ENCODE data around the gene KDM2B. TPM values are rescaled to one million over a fixed set of nuclear protein-coding genes. Genes with fewer than 3 reads are reported as not detected.

Gene KDM2B
- polyA plus RNA-seq, 3 donors: 9.7 to 68.1 (median 9.7) TPM

DNA sequence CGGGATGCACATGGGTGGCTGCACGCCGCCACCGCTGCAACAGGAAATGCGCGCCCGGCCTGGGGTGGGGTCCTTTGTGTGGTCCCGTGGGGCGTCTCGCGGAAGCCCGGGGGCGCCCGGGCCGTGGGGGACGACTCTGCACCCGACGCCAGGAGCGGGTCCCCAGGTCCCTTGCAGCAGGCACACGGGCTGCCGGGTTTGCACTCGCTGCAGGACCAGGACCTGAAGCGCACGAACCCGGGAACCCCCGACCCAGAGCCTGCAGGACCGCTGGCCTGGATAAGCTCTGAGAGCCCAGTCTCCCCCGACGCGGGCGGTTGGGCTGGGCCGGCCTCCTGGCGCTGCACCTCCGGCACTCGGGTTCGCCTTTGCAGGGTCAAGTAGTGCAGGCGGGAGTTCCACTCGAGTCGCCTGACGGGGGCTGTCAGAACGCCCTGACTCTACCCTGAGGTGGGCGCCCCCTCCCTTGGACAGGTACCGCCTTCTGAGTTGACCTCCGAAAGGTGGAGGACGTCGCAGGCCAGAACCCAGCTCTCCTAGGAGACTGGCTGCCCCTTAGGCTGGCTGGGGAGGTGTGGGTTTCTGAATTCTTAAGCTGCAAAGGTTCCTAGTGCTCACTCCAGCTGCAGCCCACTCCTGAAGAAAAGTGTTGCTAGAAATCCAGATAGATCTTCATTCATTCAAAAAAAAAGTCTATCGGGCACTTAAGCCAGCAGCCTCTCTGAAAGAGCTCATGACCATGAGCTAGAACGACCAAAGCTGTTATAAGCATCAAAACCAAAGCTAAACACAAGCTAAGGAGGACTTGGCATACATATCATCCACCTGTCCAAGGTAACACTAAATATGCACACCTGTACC lies 113.0 kb downstream of the KDM2B start:
- H3K27me3 Mint-ChIP-seq (ENCODE audit: low read depth in 3 of 3): peaks cover 0 to 4% (median 4%) of the 10 kb centered on the region in 3 donors
- Histone ChIP-seq H3K4me3 (replicated peaks in 1 of 3; ENCODE audit: low read depth in 2 of 3, low read length in 3 of 3) (peak overlapping the region; percentile 35 to 77 (median 37)), H3K9ac (ENCODE audit: insufficient read depth, low read length, poor library complexity, severe bottlenecking) (peak overlapping the region; percentile 36), H2AFZ (ENCODE audit: insufficient read depth, low read depth, low read length, poor library complexity, severe bottlenecking) (peak overlapping the region; percentile 65), H3K9me3 (replicated peaks in 1 of 2; ENCODE audit: control insufficient read depth in 1 of 2, insufficient read depth in 1 of 2, low read length in 2 of 2) (no peaks in the 10 kb centered on the region), H3K27ac (ENCODE audit: low read depth in 1 of 2, low read length in 2 of 2) (no peak overlapping the region), H3K79me2 (ENCODE audit: insufficient read depth, low read length) (peaks cover 35% of the 10 kb centered on the region), H3K36me3 (replicated peaks in 1 of 2; ENCODE audit: control insufficient read depth in 1 of 2, insufficient read depth in 2 of 2, low read length in 2 of 2) (peaks cover 0 to 7% of the 10 kb centered on the region in 2 donors), H3K27me3 (ENCODE audit: control insufficient read depth in 2 of 2, insufficient read depth in 2 of 2, low read length in 2 of 2) (no peaks in the 10 kb centered on the region), H4K20me1 (ENCODE audit: insufficient read depth, low read length) (peaks cover 63% of the 10 kb centered on the region), H3K4me1 (ENCODE audit: control insufficient read depth in 1 of 2, insufficient read depth in 2 of 2, low read length in 2 of 2) (peaks cover 40 to 48% of the 10 kb centered on the region in 2 donors), H3K4me2 (replicated peaks; ENCODE audit: extremely low read depth, low read length, poor library complexity, severe bottlenecking) (peak overlapping the region; percentile 76)
- H3K36me3 Mint-ChIP-seq: peaks cover 4 to 9% of the 10 kb centered on the region in 2 donors
- 7% methylated on average over 43 of the region's 48 CpGs for WGBS (ENCODE audit: insufficient coverage)
- no peak overlapping the region for H3K27ac Mint-ChIP-seq
- no peaks in the 10 kb centered on the region for H3K9me3 Mint-ChIP-seq
- TF ChIP-seq, protein P1, sequence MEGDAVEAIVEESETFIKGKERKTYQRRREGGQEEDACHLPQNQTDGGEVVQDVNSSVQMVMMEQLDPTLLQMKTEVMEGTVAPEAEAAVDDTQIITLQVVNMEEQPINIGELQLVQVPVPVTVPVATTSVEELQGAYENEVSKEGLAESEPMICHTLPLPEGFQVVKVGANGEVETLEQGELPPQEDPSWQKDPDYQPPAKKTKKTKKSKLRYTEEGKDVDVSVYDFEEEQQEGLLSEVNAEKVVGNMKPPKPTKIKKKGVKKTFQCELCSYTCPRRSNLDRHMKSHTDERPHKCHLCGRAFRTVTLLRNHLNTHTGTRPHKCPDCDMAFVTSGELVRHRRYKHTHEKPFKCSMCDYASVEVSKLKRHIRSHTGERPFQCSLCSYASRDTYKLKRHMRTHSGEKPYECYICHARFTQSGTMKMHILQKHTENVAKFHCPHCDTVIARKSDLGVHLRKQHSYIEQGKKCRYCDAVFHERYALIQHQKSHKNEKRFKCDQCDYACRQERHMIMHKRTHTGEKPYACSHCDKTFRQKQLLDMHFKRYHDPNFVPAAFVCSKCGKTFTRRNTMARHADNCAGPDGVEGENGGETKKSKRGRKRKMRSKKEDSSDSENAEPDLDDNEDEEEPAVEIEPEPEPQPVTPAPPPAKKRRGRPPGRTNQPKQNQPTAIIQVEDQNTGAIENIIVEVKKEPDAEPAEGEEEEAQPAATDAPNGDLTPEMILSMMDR (IDR thresholded peaks at IDR 0.05): no peak
- intact Hi-C loops (cut with micrococcal nuclease): loop anchor here in 1 of 2 donors (10.0 kb wide), 1 partner anchor 73 kb away; no protein-coding TSS in a partner anchor
- H3K4me1 Mint-ChIP-seq: peaks cover 42% of the 10 kb centered on the region
- DNase-seq: peak in 1 of 3 donors; percentile 42
- peak overlapping the region; percentile 26 to 51 for H3K4me3 Mint-ChIP-seq

DNA sequence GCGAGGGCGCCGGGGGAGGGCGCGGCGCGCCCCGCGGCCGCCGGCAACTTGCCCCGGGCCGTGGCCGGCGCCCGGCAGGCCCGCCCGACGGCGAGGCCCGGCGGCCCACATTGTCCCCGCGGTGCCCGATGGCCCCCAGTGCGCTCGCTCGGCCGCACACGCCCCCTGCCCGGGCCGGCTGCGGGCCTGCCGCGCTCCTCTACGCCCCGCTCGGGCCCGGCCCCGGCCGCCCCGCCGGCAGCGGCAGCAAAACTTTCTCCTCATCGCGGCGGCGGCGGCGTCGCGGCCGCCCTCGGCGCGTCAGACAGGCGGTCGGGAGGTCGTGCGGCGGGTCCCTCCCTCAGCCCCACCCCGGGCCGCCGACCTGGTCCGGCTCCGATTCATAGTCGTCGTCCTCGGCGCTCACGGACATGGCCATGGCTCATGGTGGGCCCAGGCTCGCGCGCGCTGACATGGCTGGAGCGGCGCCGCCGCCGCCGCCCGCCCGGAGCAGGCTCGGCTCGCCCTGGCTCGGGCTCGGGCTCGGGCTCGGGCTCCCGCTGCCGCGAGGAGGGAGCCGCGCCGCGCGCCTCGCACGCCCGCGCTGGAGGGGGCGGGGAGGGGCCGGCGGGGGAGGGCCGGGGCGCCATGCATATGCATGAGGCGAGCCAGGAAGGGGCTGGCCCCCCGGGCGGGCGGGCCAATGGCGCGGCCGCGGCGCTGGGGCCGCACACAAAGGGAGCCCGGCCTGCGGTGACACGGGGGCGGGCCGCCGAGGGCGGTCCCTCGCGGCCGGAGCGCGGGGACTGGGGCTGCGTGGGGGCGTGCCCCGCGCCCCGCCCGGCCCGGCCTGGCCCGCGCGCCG lies 113.8 kb downstream of the KDM2B start:
- under 1% methylated on average over 137 of the region's 139 CpGs for WGBS (ENCODE audit: insufficient coverage)
- Histone ChIP-seq H3K27ac (ENCODE audit: low read depth in 1 of 2, low read length in 2 of 2) (peak overlapping the region in 1 of 2 donors; percentile 59), H3K36me3 (replicated peaks in 1 of 2; ENCODE audit: control insufficient read depth in 1 of 2, insufficient read depth in 2 of 2, low read length in 2 of 2) (peaks cover 0 to 7% of the 10 kb centered on the region in 2 donors), H2AFZ (ENCODE audit: insufficient read depth, low read depth, low read length, poor library complexity, severe bottlenecking) (peak overlapping the region; percentile 65), H4K20me1 (ENCODE audit: insufficient read depth, low read length) (peaks cover 66% of the 10 kb centered on the region), H3K79me2 (ENCODE audit: insufficient read depth, low read length) (peaks cover 43% of the 10 kb centered on the region), H3K4me3 (replicated peaks in 1 of 3; ENCODE audit: low read depth in 2 of 3, low read length in 3 of 3) (peak overlapping the region; percentile 37 to 95 (median 86)), H3K27me3 (ENCODE audit: control insufficient read depth in 2 of 2, insufficient read depth in 2 of 2, low read length in 2 of 2) (no peaks in the 10 kb centered on the region), H3K4me1 (ENCODE audit: control insufficient read depth in 1 of 2, insufficient read depth in 2 of 2, low read length in 2 of 2) (peaks cover 46 to 57% of the 10 kb centered on the region in 2 donors), H3K9me3 (replicated peaks in 1 of 2; ENCODE audit: control insufficient read depth in 1 of 2, insufficient read depth in 1 of 2, low read length in 2 of 2) (no peaks in the 10 kb centered on the region), H3K4me2 (replicated peaks; ENCODE audit: extremely low read depth, low read length, poor library complexity, severe bottlenecking) (peak overlapping the region; percentile 92), H3K9ac (ENCODE audit: insufficient read depth, low read length, poor library complexity, severe bottlenecking) (peak overlapping the region; percentile 76)
- TF ChIP-seq, protein P1 (IDR thresholded peaks at IDR 0.05): no peak
- H3K9me3 Mint-ChIP-seq: no peaks in the 10 kb centered on the region
- no peak overlapping the region for H3K27ac Mint-ChIP-seq
- peak overlapping the region in 1 of 2 donors; percentile 51 for H3K4me3 Mint-ChIP-seq
- intact Hi-C loops (cut with micrococcal nuclease): loop anchor here in 1 of 2 donors (10.0 kb wide), 1 partner anchor 72 kb away; no protein-coding TSS in a partner anchor
- H3K36me3 Mint-ChIP-seq: peaks cover 4 to 9% of the 10 kb centered on the region in 2 donors
- peak; percentile 78 to 84 (median 81) for DNase-seq
- peaks cover 0 to 4% (median 4%) of the 10 kb centered on the region in 3 donors for H3K27me3 Mint-ChIP-seq (ENCODE audit: low read depth in 3 of 3)
- H3K4me1 Mint-ChIP-seq: peaks cover 44% of the 10 kb centered on the region

All from CD14-positive monocyte (primary cell).